Measurements from ENCODE around the gene JAK1. TPM values are rescaled to one million over a fixed set of nuclear protein-coding genes. Genes with fewer than 3 reads are reported as not detected.

Gene JAK1
- total RNA-seq, 1 experiment from 2014 or later, result not detected

- in situ Hi-C loops (cut with HindIII; ENCODE audit: low pct_unique_long_range_greater_than_20kb, low sequenced_read_pairs), result no loop called here
- no peak for DNase-seq (ENCODE audit: low read depth)
These were observed 10.2 kb downstream of the JAK1 start for GRCh38 chr1:64956010-64956640.

DNA sequence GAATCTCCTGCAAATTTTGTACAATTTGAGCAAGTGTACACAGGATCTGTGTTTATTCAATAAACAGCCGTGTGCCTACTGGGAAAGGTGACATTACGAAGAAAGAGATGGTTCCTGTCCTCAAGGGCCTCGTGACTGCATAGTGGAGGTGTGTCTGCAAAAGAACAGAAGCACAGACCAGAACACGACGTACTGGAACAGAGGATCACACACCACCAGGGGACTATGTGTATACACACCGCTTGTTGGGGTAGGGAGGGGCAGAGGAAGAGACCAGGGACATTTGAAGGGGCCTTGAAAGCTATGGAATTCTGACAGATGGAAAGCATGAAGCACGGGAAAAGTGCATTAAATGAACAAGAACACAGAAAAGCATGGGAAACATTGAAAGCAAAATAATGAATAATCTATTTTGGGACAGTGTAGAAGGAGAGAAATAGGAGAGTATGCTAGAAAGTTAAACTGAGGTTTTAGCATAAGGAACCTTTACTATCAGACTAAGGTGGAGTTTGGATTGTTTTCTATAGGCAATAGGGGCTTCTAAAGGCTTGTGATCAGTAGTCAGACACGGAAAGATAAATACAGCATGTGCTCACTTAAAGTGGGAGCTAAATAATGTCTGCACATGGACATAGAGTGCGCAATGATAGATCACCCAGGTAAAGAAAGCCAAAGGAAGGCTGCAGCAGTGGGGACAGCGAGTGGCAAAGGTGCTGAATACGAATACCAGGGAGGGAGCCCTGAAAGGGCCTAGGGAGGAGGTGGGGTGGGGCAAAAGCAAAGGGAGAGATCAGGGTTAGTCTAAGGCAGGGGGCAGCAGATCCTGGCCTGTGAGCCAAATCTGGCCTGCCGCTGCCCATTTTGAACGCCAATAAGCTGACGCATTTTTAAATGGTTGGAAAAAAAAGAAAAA lies 11.0 kb downstream of the JAK1 start:
- DNase-seq (ENCODE audit: low read depth), result no peak
- in situ Hi-C loops (cut with HindIII; ENCODE audit: low pct_unique_long_range_greater_than_20kb, low sequenced_read_pairs), result no loop called here

DNA sequence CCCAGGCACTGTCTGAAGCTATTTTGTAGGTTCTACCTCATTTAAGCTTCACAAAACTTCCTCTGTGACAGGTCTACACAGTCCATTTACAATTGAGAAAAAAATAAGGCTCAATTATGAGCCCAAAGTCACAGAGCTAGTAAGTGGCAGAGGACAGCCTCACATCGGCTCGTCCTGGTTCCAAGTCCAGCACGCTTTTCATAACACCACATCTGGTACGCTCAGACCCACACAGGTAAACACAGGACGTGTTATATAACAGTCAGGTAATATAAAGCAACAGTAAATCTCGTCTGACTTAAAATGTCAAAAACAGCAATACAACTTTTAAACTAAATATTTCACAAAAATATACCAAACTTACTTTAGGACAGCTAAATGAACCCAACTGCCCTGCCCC lies 13.1 kb downstream of the JAK1 start:
- DNase-seq (ENCODE audit: low read depth), result no peak
- in situ Hi-C loops (cut with HindIII; ENCODE audit: low pct_unique_long_range_greater_than_20kb, low sequenced_read_pairs), result no loop called here

GRCh38 chr1:64950284-64950809 lies 16.0 kb downstream of the JAK1 start:
- in situ Hi-C loops (cut with HindIII; ENCODE audit: low pct_unique_long_range_greater_than_20kb, low sequenced_read_pairs), result no loop called here
- DNase-seq (ENCODE audit: low read depth), result no peak

GRCh38 chr1:64948905-64949833 lies 17.2 kb downstream of the JAK1 start:
- DNase-seq (ENCODE audit: low read depth), result no peak

DNA sequence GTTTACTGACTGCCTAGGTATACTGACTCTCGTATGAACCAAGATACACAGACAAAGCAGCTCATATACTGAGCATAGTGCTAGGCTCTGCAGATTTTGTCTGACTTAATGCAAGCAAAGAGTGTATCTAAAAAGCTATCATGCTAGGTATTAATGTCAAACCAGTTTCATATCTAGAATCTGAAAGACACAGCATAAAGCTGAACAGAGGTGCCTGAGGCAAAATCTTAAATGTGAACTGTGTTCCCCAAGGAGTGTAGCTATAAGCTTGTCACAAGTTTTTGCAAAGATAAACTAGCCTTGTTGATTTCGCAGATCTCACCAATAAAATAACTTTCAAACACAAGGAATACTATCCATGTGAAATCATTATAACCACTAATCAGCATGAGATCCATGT lies 18.1 kb downstream of the JAK1 start:
- no peak for DNase-seq (ENCODE audit: low read depth)
- in situ Hi-C loops (cut with HindIII; ENCODE audit: low pct_unique_long_range_greater_than_20kb, low sequenced_read_pairs), result no loop called here

More at GRCh38 chr1:64948905-64949833, 17.2 kb downstream of the JAK1 start:
- in situ Hi-C loops (cut with HindIII; ENCODE audit: low pct_unique_long_range_greater_than_20kb, low sequenced_read_pairs), result no loop called here

DNA sequence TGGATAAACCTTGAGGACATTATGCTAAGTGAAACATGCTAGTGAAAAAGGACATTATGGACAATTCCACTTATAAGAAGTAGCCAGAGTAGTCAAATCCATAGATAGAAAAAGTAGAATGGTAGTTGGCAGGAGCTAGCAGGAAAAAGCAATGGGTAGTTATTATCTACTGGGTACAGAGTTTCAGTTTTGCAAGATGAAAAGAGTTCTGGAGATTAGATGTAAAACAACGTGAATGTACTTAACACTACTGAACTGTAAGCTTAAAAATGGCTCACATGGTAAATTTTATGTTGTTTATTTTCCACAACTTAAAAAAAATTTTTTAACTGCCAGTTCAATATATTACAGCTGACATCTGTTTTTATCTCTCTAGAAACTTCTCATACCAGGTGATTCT lies 19.4 kb downstream of the JAK1 start:
- in situ Hi-C loops (cut with HindIII; ENCODE audit: low pct_unique_long_range_greater_than_20kb, low sequenced_read_pairs), result no loop called here
- DNase-seq (ENCODE audit: low read depth), result no peak

DNA sequence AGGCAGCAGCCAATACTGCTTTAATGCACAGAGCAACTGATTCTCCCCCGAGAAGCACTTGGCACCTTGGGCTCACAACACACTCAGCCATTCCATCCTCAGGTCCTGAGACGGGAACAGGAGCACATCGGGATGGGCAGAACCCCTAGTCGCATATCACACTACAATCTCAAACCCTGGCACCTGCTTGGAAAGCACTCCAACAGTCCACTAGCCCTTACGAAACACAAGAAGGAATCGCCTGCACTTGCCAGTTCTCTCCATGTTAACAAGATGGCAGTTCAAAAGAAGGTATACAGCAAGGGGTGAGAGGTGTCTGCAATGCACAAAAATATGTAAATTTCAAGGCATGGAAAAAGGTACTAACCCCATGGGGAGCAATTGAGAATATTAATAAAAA lies 21.4 kb downstream of the JAK1 start:
- no peak for DNase-seq (ENCODE audit: low read depth)
- in situ Hi-C loops (cut with HindIII; ENCODE audit: low pct_unique_long_range_greater_than_20kb, low sequenced_read_pairs), result no loop called here

DNA sequence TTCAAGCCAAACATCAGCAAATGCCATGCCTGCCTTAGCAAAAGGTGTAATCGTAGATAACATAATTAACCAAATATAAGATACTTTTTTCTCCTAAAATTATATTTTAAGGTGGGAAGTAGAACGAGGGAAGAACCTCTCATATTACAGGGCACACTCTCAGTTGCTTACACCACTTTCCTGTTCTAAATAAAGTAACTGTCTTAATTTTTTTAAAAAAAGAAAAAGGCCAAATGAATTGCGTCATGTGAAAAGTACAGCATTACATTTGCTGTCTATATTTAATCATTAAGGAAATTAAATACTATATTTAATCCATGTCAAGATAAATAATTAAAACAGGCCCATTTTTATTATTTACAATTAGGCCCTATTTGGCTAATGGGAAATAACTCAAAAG lies 23.7 kb downstream of the JAK1 start:
- in situ Hi-C loops (cut with HindIII; ENCODE audit: low pct_unique_long_range_greater_than_20kb, low sequenced_read_pairs), result no loop called here
- DNase-seq (ENCODE audit: low read depth), result no peak

GRCh38 chr1:64942118-64942517 lies 24.2 kb downstream of the JAK1 start:
- in situ Hi-C loops (cut with HindIII; ENCODE audit: low pct_unique_long_range_greater_than_20kb, low sequenced_read_pairs), result no loop called here
- DNase-seq (ENCODE audit: low read depth), result no peak

- DNase-seq (ENCODE audit: low read depth), result no peak
- in situ Hi-C loops (cut with HindIII; ENCODE audit: low pct_unique_long_range_greater_than_20kb, low sequenced_read_pairs), result no loop called here
These were observed 24.8 kb downstream of the JAK1 start for GRCh38 chr1:64941461-64942117.

DNA sequence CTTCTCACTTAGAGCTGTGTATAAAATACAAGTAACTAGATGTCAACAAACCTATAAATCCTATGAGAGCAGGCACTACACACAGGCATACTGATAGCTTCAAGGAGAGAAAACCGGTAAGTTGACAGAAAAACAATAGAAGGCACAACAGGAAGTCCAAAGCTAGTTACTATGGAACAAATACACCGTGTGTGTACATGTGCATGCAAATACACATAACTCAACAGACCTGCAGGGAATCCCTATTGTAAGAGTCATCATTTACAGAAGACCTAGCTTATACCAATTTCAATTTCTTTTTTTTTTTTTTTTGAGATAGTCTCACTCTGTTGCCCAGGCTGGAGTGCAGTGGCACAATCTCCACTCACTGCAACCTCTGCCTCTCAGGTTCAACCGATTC lies 26.3 kb downstream of the JAK1 start:
- no peak for DNase-seq (ENCODE audit: low read depth)
- in situ Hi-C loops (cut with HindIII; ENCODE audit: low pct_unique_long_range_greater_than_20kb, low sequenced_read_pairs), result no loop called here

GRCh38 chr1:64938991-64939390 lies 27.4 kb downstream of the JAK1 start:
- in situ Hi-C loops (cut with HindIII; ENCODE audit: low pct_unique_long_range_greater_than_20kb, low sequenced_read_pairs), result no loop called here
- DNase-seq (ENCODE audit: low read depth), result no peak

- in situ Hi-C loops (cut with HindIII; ENCODE audit: low pct_unique_long_range_greater_than_20kb, low sequenced_read_pairs), result no loop called here
- no peak for DNase-seq (ENCODE audit: low read depth)
These were observed 29.4 kb downstream of the JAK1 start for GRCh38 chr1:64936956-64937355.

- in situ Hi-C loops (cut with HindIII; ENCODE audit: low pct_unique_long_range_greater_than_20kb, low sequenced_read_pairs), result no loop called here
- no peak for DNase-seq (ENCODE audit: low read depth)
These were observed 30.7 kb downstream of the JAK1 start for GRCh38 chr1:64935551-64936155.

DNA sequence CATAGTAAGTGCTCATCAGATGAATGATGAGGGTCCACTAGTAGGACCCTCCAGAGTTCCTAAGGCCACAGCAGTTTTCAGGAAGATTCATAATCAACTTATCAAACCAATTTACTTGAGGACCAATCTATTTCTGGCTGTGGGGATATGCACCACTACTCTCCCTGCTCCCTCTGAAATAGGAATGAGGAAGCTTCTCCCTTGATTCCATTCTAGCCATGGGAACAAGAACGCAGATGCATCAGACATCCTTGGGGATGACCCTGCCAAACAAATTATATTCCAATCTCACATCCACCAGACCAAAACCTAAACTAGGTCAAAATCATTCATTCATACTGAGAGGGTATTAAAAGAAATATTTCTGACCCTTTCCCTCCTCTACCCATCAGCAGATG lies 31.5 kb downstream of the JAK1 start:
- in situ Hi-C loops (cut with HindIII; ENCODE audit: low pct_unique_long_range_greater_than_20kb, low sequenced_read_pairs), result no loop called here
- DNase-seq (ENCODE audit: low read depth), result no peak

DNA sequence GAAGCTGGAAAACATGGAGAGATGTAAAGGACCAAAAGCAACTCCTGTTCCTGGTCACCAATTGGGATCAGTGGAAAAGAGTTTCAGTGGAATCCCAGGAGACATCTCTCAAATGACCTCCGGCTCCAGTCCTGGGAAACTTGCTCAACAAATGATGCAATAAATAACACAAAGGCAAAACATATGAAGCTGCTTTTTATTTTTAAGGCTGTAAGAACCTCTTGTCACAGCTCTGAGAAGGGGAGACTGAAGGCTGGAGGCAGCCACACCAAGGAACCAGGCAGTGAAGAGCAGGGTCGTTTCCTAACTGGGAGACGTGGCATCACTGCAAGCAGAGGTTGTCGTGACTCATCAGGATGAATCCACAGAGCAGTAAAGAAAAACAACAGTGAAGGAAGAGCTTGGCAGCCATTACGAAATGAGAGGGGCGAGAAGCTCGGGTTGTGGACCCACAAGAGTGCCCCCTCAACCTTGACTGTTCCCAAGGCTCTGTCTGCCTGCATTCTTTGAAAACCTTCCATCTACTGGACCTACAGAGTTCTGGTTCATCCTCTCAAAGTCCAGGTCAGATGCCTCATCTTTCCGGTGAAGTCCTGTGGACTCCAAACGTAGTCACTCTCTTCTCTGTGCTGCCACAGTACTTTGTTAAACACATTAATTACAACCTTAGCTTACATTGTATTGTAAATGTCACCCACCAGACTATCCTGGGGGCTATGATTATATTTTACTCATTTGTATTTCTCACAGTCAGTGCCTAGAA lies 32.1 kb downstream of the JAK1 start:
- DNase-seq (ENCODE audit: low read depth), result no peak
- in situ Hi-C loops (cut with HindIII; ENCODE audit: low pct_unique_long_range_greater_than_20kb, low sequenced_read_pairs), result no loop called here
